NCI-H2029 (cell line): Measurements from ENCODE around the gene SYNDIG1.
A peak's percentile ranks its signal among the peaks of the same experiment; 100 is the strongest.
"Not testable (repeated sequence)": the region's sequence is repeated elsewhere in the genome, so short reads cannot be mapped to it uniquely, and the experiment has no call there.

Source experiments
- DNase-seq: peaks from one replicate; lab custom pipeline; 2025; lab: John Stamatoyannopoulos, UW

The SYNDIG1 gene

GRCh38 chr20:24611360-24612140, 142.1 kb downstream of the SYNDIG1 start:
- DNase-seq, result no peak

- no peak for DNase-seq
Measured at GRCh38 chr20:24612799-24613775, 143.7 kb downstream of the SYNDIG1 start.

- DNase-seq, result no peak
Measured at GRCh38 chr20:24614341-24614740, 144.9 kb downstream of the SYNDIG1 start.

- DNase-seq, result no peak
Measured at GRCh38 chr20:24615353-24615752, 145.9 kb downstream of the SYNDIG1 start.

- no peak for DNase-seq
Measured at GRCh38 chr20:24616258-24617079, 147.0 kb downstream of the SYNDIG1 start.

GRCh38 chr20:24617080-24617432, 147.6 kb downstream of the SYNDIG1 start:
- no peak for DNase-seq

- DNase-seq, result no peak
Measured at GRCh38 chr20:24617757-24618450, 148.5 kb downstream of the SYNDIG1 start.

GRCh38 chr20:24618739-24619138, 149.3 kb downstream of the SYNDIG1 start:
- no peak for DNase-seq

- DNase-seq, result peak; percentile 34
Measured at GRCh38 chr20:24619212-24619611, 149.8 kb downstream of the SYNDIG1 start.

- peak; percentile 52 for DNase-seq
Measured at GRCh38 chr20:24620937-24621519, 151.6 kb downstream of the SYNDIG1 start.

GRCh38 chr20:24622856-24623255, 153.4 kb downstream of the SYNDIG1 start:
- DNase-seq, result no peak

GRCh38 chr20:24626141-24626540, 156.7 kb downstream of the SYNDIG1 start:
- not testable (repeated sequence) for DNase-seq

GRCh38 chr20:24627291-24627690, 157.9 kb downstream of the SYNDIG1 start:
- no peak for DNase-seq

GRCh38 chr20:24627926-24628325, 158.5 kb downstream of the SYNDIG1 start:
- no peak for DNase-seq

GRCh38 chr20:24628985-24629384, 159.6 kb downstream of the SYNDIG1 start:
- no peak for DNase-seq

- no peak for DNase-seq
Measured at GRCh38 chr20:24629668-24630067, 160.2 kb downstream of the SYNDIG1 start.

- no peak for DNase-seq
Measured at GRCh38 chr20:24630486-24631172, 161.2 kb downstream of the SYNDIG1 start.

- DNase-seq, result no peak
Measured at GRCh38 chr20:24631173-24631505, 161.7 kb downstream of the SYNDIG1 start.

- DNase-seq, result no peak
Measured at GRCh38 chr20:24632581-24632980, 163.2 kb downstream of the SYNDIG1 start.

GRCh38 chr20:24633026-24633425, 163.6 kb downstream of the SYNDIG1 start:
- DNase-seq, result no peak

GRCh38 chr20:24633521-24633920, 164.1 kb downstream of the SYNDIG1 start:
- no peak for DNase-seq
